Vagina (tissue), 2 donors: ENCODE measurements around the gene VSIG4.
"Not testable (repeated sequence)": the region's sequence is repeated elsewhere in the genome, so short reads cannot be mapped to it uniquely, and the experiment has no call there.

ENCODE experiments used
- CTCF ChIP-seq, 3 experiments: fragments of 450-650 bp in 2 of 3; fragments of 200-600 bp in 1 of 3; sonication (generic) in 1 of 3; IDR thresholded peaks; one replicate each; pipeline ENCODE4 v1.5.1; 2017 to 2019; ENCODE audit warnings: antibody characterized with exemption in 3 of 3, mild to moderate bottlenecking in 2 of 3, moderate library complexity in 2 of 3
- POLR2AphosphoS5 ChIP-seq, 2 donors: sonication (generic); formaldehyde crosslinking; IDR thresholded peaks; one replicate each; pipeline ENCODE4 v1.9.0; 2017; ENCODE audit warnings: antibody characterized with exemption in 2 of 2, mild to moderate bottlenecking in 2 of 2, low read depth in 1 of 2; ENCODE audit not compliant: insufficient read depth in 1 of 2

DNA sequence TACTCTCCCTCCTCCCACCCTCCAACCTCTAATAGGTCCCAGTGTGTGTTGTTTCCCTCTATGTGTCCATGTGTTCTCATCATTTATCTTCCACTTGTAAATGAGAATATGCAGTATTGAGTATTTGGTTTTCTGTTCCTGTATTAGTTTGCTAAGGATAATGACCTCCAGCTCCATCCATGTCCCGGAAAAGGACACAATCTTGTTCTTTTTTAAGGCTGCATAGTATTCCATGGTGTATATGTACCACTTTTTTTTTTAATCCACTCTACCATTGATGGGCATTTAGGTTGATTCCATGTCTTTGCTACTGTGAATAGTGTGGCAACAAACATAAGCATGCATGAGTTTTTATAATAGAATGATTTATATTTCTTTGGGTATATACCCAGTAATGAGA is 62.7 kb downstream of the VSIG4 start:
- not testable (repeated sequence) for TF ChIP-seq CTCF (IDR thresholded peaks at IDR 0.05); POLR2AphosphoS5 (IDR thresholded peaks at IDR 0.05; ENCODE audit: insufficient read depth in 1 of 2, low read depth in 1 of 2)
